HK-2 (cell line): ENCODE results near the gene PABPN1L.

Experiments
- DNase-seq: peaks from one replicate; pipeline ENCODE4 v3.0.0-alpha.2; 2018; ENCODE audit not compliant: unreplicated experiment

The PABPN1L gene

GRCh38 chr16:88866151-88866920, at the start of gene PABPN1L:
Gene PABPN1L (minus strand): TSS chr16:88866660. CDS start chr16:88866606, 54 bp downstream.
- no peak for DNase-seq

GRCh38 chr16:88915639-88916327, 49.3 kb upstream of the PABPN1L start:
- no peak for DNase-seq

GRCh38 chr16:88914750-88915368, 48.4 kb upstream of the PABPN1L start:
- DNase-seq, result no peak

GRCh38 chr16:88913870-88914269, 47.4 kb upstream of the PABPN1L start:
- no peak for DNase-seq

- no peak for DNase-seq
Measured at GRCh38 chr16:88913001-88913612, 46.6 kb upstream of the PABPN1L start.

GRCh38 chr16:88912556-88912955, 46.1 kb upstream of the PABPN1L start:
- no peak for DNase-seq

GRCh38 chr16:88911946-88912310, 45.5 kb upstream of the PABPN1L start:
- no peak for DNase-seq

- no peak for DNase-seq
Measured at GRCh38 chr16:88911136-88911945, 44.9 kb upstream of the PABPN1L start.

- no peak for DNase-seq
Measured at GRCh38 chr16:88910284-88911135, 44.0 kb upstream of the PABPN1L start.

GRCh38 chr16:88909431-88910210, 43.2 kb upstream of the PABPN1L start:
- no peak for DNase-seq

- DNase-seq, result no peak
Measured at GRCh38 chr16:88908307-88908706, 41.8 kb upstream of the PABPN1L start.

GRCh38 chr16:88907768-88908167, 41.3 kb upstream of the PABPN1L start:
- DNase-seq, result peak; percentile 66

GRCh38 chr16:88906535-88907105, 40.2 kb upstream of the PABPN1L start:
- DNase-seq, result no peak

- no peak for DNase-seq
Measured at GRCh38 chr16:88906020-88906419, 39.6 kb upstream of the PABPN1L start.

- DNase-seq, result no peak
Measured at GRCh38 chr16:88905563-88905962, 39.1 kb upstream of the PABPN1L start.

- DNase-seq, result no peak
Measured at GRCh38 chr16:88904676-88905365, 38.4 kb upstream of the PABPN1L start.

- DNase-seq, result no peak
Measured at GRCh38 chr16:88903267-88903666, 36.8 kb upstream of the PABPN1L start.

GRCh38 chr16:88902744-88903143, 36.3 kb upstream of the PABPN1L start:
- no peak for DNase-seq
